SK-N-MC (cell line): Measurements from ENCODE around the gene GPR35.

Experiments used
- FOXP2 ChIP-seq: optimal IDR thresholded peaks from 2 replicates; pipeline ENCODE3; 2011; ENCODE audit warnings: mild to moderate bottlenecking, moderate library complexity; ENCODE audit not compliant: insufficient read depth; ENCODE audit errors: extremely low read length, control extremely low read depth
- POLR2AphosphoS5 ChIP-seq: IDR thresholded peaks from 2 replicates; pipeline ENCODE4 v1.6.1; 2012; ENCODE audit warnings: mild to moderate bottlenecking, low read depth, low read length, borderline replicate concordance

GRCh38 chr2:240637116-240637900 is 12.0 kb downstream of the GPR35 start:
- TF ChIP-seq POLR2AphosphoS5 (no peak), FOXP2 (no peak)
